Head of caudate nucleus (tissue), 42 donors: Measurements from ENCODE around the gene RNF133.
"Not testable (repeated sequence)": the region's sequence is repeated elsewhere in the genome, so short reads cannot be mapped to it uniquely, and the experiment has no call there.

ENCODE experiments used
- DNase-seq, 42 donors: peaks; one replicate each; pipeline versions ENCODE4 v3.0.0 to v3.0.0-alpha.2; 2020 to 2021; ENCODE audit warnings: mixed read lengths in 7 of 42
- intact Hi-C: fragments of 100-400 bp; cut with DNase I; formaldehyde crosslinking; loops from one replicate; pipeline ENCODE4 v1.15.0; 2022

The RNF133 gene

GRCh38 chr7:122691569-122692235, 7.2 kb downstream of the RNF133 start:
- no peak for DNase-seq
- intact Hi-C loops: no loop called here

GRCh38 chr7:122689346-122690109, 9.4 kb downstream of the RNF133 start:
- intact Hi-C loops: no loop called here

GRCh38 chr7:122688400-122688998, 10.4 kb downstream of the RNF133 start:
- intact Hi-C loops: no loop called here
- no peak for DNase-seq

More at GRCh38 chr7:122689346-122690109, 9.4 kb downstream of the RNF133 start:
- no peak for DNase-seq

GRCh38 chr7:122686360-122686878, 12.5 kb downstream of the RNF133 start:
- no peak for DNase-seq
- intact Hi-C loops: no loop called here

GRCh38 chr7:122684504-122684903, 14.4 kb downstream of the RNF133 start:
- DNase-seq: no peak
- intact Hi-C loops: no loop called here

GRCh38 chr7:122682815-122683550, 15.9 kb downstream of the RNF133 start:
- intact Hi-C loops: no loop called here

GRCh38 chr7:122681186-122681585, 17.7 kb downstream of the RNF133 start:
- DNase-seq, intact Hi-C loops: not testable (repeated sequence)

More at GRCh38 chr7:122682815-122683550, 15.9 kb downstream of the RNF133 start:
- DNase-seq: no peak

- no peak for DNase-seq
- intact Hi-C loops: no loop called here
Measured at GRCh38 chr7:122679813-122680212, 19.1 kb downstream of the RNF133 start.

GRCh38 chr7:122679269-122679709, 19.6 kb downstream of the RNF133 start:
- DNase-seq, intact Hi-C loops: not testable (repeated sequence)

- intact Hi-C loops: no loop called here
- no peak for DNase-seq
Measured at GRCh38 chr7:122677149-122677548, 21.8 kb downstream of the RNF133 start.

GRCh38 chr7:122676466-122676865, 22.5 kb downstream of the RNF133 start:
- no peak for DNase-seq
- intact Hi-C loops: no loop called here

- intact Hi-C loops: no loop called here
- DNase-seq: no peak
Measured at GRCh38 chr7:122675621-122676020, 23.3 kb downstream of the RNF133 start.

GRCh38 chr7:122675011-122675410, 23.9 kb downstream of the RNF133 start:
- DNase-seq: no peak
- intact Hi-C loops: no loop called here

GRCh38 chr7:122674502-122674901, 24.4 kb downstream of the RNF133 start:
- intact Hi-C loops: no loop called here
- no peak for DNase-seq

- no peak for DNase-seq
Measured at GRCh38 chr7:122673951-122674350, 25.0 kb downstream of the RNF133 start.

GRCh38 chr7:122672536-122672935, 26.4 kb downstream of the RNF133 start:
- intact Hi-C loops: no loop called here
- no peak for DNase-seq

More at GRCh38 chr7:122673951-122674350, 25.0 kb downstream of the RNF133 start:
- intact Hi-C loops: no loop called here

- DNase-seq: no peak
- intact Hi-C loops: no loop called here
Measured at GRCh38 chr7:122663733-122664132, 35.2 kb downstream of the RNF133 start.

- no peak for DNase-seq
- intact Hi-C loops: no loop called here
Measured at GRCh38 chr7:122658856-122659255, 40.1 kb downstream of the RNF133 start.

- intact Hi-C loops: no loop called here
- DNase-seq: no peak
Measured at GRCh38 chr7:122653685-122654084, 45.2 kb downstream of the RNF133 start.
